ENCODE measurements around the gene DGCR8.

DGCR8 gene

DNA sequence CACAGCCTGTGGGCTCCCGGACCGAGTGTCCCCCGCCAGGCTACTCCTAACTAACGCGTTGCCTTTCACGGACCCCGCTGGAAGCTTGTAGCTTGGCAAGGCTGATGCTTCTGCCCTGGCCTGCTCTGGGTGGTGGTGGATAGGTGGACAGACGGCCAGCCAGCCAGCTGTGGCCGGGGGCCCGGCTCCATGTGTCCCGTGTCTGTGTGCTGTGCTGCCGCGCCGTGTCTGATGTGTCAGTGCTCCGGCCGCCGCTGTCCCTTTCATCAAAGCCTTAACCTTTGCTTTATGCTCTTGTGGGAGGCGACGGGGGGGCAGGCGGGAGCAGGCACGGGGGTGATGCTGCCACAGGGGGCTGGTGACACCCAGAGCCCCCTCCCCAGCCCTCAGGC is 65.8 kb downstream of the DGCR8 start:
- Histone ChIP-seq H3K9me3 (replicated peaks in 1 of 11) (no peaks in the 10 kb centered on the region), H3K36me3 (peaks cover 0 to 35% (median 15%) of the 10 kb centered on the region in 11 experiments; a peak in 13 of 22 replicates), H3K9ac (no peak overlapping the region), H3K27ac (no peak overlapping the region), H3K4me3 (no peak overlapping the region), H3K27me3 (no peaks in the 10 kb centered on the region), H3K4me2 (peak overlapping the region in 6 of 11 experiments; percentile 85 to 98 (median 92); a peak in 6 of 22 replicates), H3K4me1 (peaks cover 32 to 71% (median 61%) of the 10 kb centered on the region in 10 experiments), H4K20me1 (peaks cover 18 to 79% (median 32%) of the 10 kb centered on the region in 11 experiments; a peak in 20 of 22 replicates)
- TF ChIP-seq Cebpa-rat (IDR thresholded peaks at IDR 0.05), result no peak

GRCh38 chr22:20146777-20147176 is 66.7 kb downstream of the DGCR8 start:
- peaks cover 0 to 35% (median 12%) of the 10 kb centered on the region in 11 experiments; a peak in 11 of 22 replicates for H3K36me3 ChIP-seq
- peak overlapping the region in 8 of 11 experiments; percentile 20 to 64 (median 48); a peak in 14 of 22 replicates for H3K27ac ChIP-seq
- no peaks in the 10 kb centered on the region for H3K9me3 ChIP-seq (replicated peaks in 1 of 11)
- no peaks in the 10 kb centered on the region for H3K27me3 ChIP-seq
- H4K20me1 ChIP-seq, result peaks cover 9 to 70% (median 29%) of the 10 kb centered on the region in 11 experiments; a peak in 19 of 22 replicates
- no peak for TF ChIP-seq Cebpa-rat (IDR thresholded peaks at IDR 0.05)
- H3K4me3 ChIP-seq, result peak overlapping the region in 6 of 10 experiments; percentile 1 to 40 (median 22); a peak in 6 of 20 replicates
- peaks cover 32 to 71% (median 60%) of the 10 kb centered on the region in 10 experiments for H3K4me1 ChIP-seq
- peak overlapping the region; percentile 85 to 98 (median 91) for H3K4me2 ChIP-seq
- H3K9ac ChIP-seq, result peak overlapping the region; percentile 18 to 70 (median 54); a peak in 17 of 22 replicates

- H3K9ac ChIP-seq, result peak overlapping the region; percentile 18 to 70 (median 54); a peak in 18 of 22 replicates
- H3K27ac ChIP-seq, result peak overlapping the region in 8 of 11 experiments; percentile 20 to 64 (median 49); a peak in 14 of 22 replicates
- H3K27me3 ChIP-seq, result no peaks in the 10 kb centered on the region
- peak overlapping the region; percentile 85 to 98 (median 91) for H3K4me2 ChIP-seq
- peak overlapping the region in 6 of 10 experiments; percentile 1 to 40 (median 22); a peak in 5 of 20 replicates for H3K4me3 ChIP-seq
- no peaks in the 10 kb centered on the region for H3K9me3 ChIP-seq (replicated peaks in 1 of 11)
- H3K36me3 ChIP-seq, result peaks cover 0 to 32% (median 7%) of the 10 kb centered on the region in 11 experiments; a peak in 11 of 22 replicates
- peaks cover 32 to 71% (median 60%) of the 10 kb centered on the region in 10 experiments for H3K4me1 ChIP-seq
- peaks cover 9 to 63% (median 25%) of the 10 kb centered on the region in 11 experiments; a peak in 19 of 22 replicates for H4K20me1 ChIP-seq
- TF ChIP-seq Cebpa-rat (IDR thresholded peaks at IDR 0.05), result no peak
These were observed 67.4 kb downstream of the DGCR8 start for GRCh38 chr22:20147237-20147988.

- H3K4me3 ChIP-seq, result no peak overlapping the region
- peaks cover 9 to 53% (median 18%) of the 10 kb centered on the region in 11 experiments; a peak in 18 of 22 replicates for H4K20me1 ChIP-seq
- H3K4me2 ChIP-seq, result peak overlapping the region in 8 of 11 experiments; percentile 36 to 98 (median 93); a peak in 14 of 22 replicates
- H3K36me3 ChIP-seq, result peaks cover 0 to 22% (median 5%) of the 10 kb centered on the region in 11 experiments; a peak in 9 of 22 replicates
- no peaks in the 10 kb centered on the region for H3K9me3 ChIP-seq (replicated peaks in 1 of 11)
- TF ChIP-seq Cebpa-rat (IDR thresholded peaks at IDR 0.05), result no peak
- H3K27ac ChIP-seq, result no peak overlapping the region
- peak overlapping the region in 2 of 11 experiments; percentile 65 to 70; a peak in 1 of 22 replicates for H3K9ac ChIP-seq
- no peaks in the 10 kb centered on the region for H3K27me3 ChIP-seq
- H3K4me1 ChIP-seq, result peaks cover 32 to 78% (median 69%) of the 10 kb centered on the region in 10 experiments
These were observed 68.4 kb downstream of the DGCR8 start for GRCh38 chr22:20148414-20148813.

DNA sequence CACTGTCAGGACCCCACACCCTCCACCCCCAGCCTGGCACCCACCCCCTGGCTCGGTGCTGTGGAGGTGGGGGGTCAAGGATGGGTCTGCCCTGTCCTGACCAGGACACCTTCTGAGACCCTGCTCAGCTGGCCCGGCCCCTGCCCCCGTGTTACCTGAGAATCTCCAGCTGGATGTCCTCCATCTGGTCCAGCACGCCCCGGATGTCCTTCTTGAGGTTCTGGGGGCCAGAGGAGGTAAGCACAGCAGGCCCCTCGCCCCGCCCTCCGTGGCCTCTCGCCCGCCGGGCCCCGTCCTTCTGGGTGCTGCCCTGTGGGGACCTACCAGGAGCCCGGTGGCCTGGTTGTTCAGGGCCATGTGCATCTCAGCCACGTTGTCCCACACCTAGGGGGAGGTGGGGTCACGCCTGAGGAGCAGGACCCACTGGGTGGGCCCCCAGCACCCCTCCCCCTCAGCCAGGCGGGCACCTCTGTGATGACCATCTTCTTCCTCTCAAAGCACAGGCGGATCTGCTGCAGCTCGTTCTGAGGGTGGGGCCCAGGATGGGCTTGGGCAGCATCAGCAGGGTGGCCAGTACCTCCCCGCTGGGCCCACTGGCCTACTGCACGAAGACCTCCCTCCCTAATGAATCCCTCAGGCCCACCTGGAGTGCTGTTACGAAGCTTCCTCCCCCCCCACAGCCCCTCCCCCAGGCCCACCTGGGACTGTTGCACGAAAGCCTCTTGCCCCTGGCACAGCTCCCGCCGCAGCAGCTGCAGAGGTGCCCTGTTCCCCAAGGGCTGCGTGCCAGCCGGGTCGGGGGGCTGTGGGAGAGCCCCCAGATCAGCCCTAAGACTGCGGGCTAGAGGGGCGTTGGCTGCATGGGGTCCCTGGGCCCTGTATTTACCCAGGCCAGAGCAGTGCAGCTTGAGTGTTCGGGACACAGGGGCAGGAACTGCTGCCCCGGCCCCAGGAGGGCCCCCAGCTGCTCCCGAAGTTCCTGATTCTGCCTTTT is 69.5 kb downstream of the DGCR8 start:
- 0 out of 20 replicates have a peak overlapping the region, but pooled peaks of 1 of the 10 experiments have one; percentile 19 for H3K4me3 ChIP-seq
- 0 out of 22 replicates have a peak overlapping the region, but pooled peaks of 1 of the 11 experiments have one; percentile 13 for H3K27ac ChIP-seq
- no peaks in the 10 kb centered on the region for H3K27me3 ChIP-seq
- peak overlapping the region in 3 of 11 experiments; percentile 19 to 44 (median 26); a peak in 2 of 22 replicates for H3K9ac ChIP-seq
- TF ChIP-seq Cebpa-rat (IDR thresholded peaks at IDR 0.05), result no peak
- H4K20me1 ChIP-seq, result peaks cover 9 to 42% (median 18%) of the 10 kb centered on the region in 11 experiments; a peak in 18 of 22 replicates
- peak overlapping the region; percentile 26 to 93 (median 71); a peak in 20 of 22 replicates for H3K4me2 ChIP-seq
- no peaks in the 10 kb centered on the region for H3K9me3 ChIP-seq (replicated peaks in 1 of 11)
- peaks cover 34 to 89% (median 81%) of the 10 kb centered on the region in 10 experiments for H3K4me1 ChIP-seq
- H3K36me3 ChIP-seq, result peaks cover 0 to 11% (median 0%) of the 10 kb centered on the region in 11 experiments; a peak in 2 of 22 replicates

GRCh38 chr22:20150381-20151275 is 70.6 kb downstream of the DGCR8 start, which contains the start of gene CCDC188:
Gene CCDC188 (minus strand): TSS chr22:20151055. CDS start chr22:20150986, 69 bp downstream.
- Histone ChIP-seq H3K4me2 (peak within 1 kb of the TSS; percentile 26 to 93 (median 71); a peak in 19 of 22 replicates), H3K36me3 (peaks cover 0 to 2% (median 0%) of the 10 kb centered on the region in 11 experiments; a peak in 1 of 22 replicates), H3K27me3 (no peaks in the 10 kb centered on the region), H3K4me1 (peaks cover 39 to 98% (median 91%) of the 10 kb centered on the region in 10 experiments), H3K9me3 (replicated peaks in 1 of 11) (no peaks in the 10 kb centered on the region), H3K4me3 (0 out of 20 replicates have a peak within 1 kb of the TSS, but pooled peaks of 1 of the 10 experiments have one; percentile 19), H3K27ac (peak within 1 kb of the TSS in 1 of 11 experiments; percentile 14; a peak in 2 of 22 replicates), H3K9ac (peak within 1 kb of the TSS in 2 of 11 experiments; percentile 19 to 26; a peak in 3 of 22 replicates), H4K20me1 (peaks cover 9 to 31% (median 17%) of the 10 kb centered on the region in 11 experiments; a peak in 18 of 22 replicates)
- no peak for TF ChIP-seq Cebpa-rat (IDR thresholded peaks at IDR 0.05)

DNA sequence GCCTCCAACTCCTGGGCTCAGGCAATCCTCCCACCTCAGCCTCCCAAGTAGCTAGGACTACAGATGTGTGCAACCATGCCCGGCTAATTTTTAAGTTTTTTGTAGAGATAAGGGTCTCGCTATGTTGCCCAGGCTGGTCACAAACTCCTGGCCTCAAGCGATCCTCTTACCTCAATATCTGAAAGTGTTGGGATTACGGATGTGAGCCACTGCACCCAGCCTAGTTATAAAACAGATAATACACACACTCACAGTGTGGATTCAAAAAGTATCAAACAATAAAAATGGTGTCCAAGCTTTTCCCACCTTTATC is 71.2 kb downstream of the DGCR8 start:
- no peak overlapping the region for H3K27ac ChIP-seq
- no peaks in the 10 kb centered on the region for H3K9me3 ChIP-seq (replicated peaks in 1 of 11)
- no peak overlapping the region; a peak in 1 of 22 replicates for H3K9ac ChIP-seq
- no peak for TF ChIP-seq Cebpa-rat (IDR thresholded peaks at IDR 0.05)
- H3K4me1 ChIP-seq, result peaks cover 38 to 98% (median 95%) of the 10 kb centered on the region in 10 experiments
- H3K4me3 ChIP-seq, result no peak overlapping the region
- H4K20me1 ChIP-seq, result peaks cover 9 to 26% (median 11%) of the 10 kb centered on the region in 11 experiments; a peak in 18 of 22 replicates
- peak overlapping the region in 4 of 11 experiments; percentile 12 to 92 (median 40); a peak in 4 of 22 replicates for H3K4me2 ChIP-seq
- no peaks in the 10 kb centered on the region for H3K27me3 ChIP-seq
- H3K36me3 ChIP-seq, result no peaks in the 10 kb centered on the region
